HG03064 (cell line): Measurements from ENCODE around the gene CREB5.
"Not testable (repeated sequence)": the region's sequence is repeated elsewhere in the genome, so short reads cannot be mapped to it uniquely, and the experiment has no call there.

Experiments
- ATAC-seq: cut with Tn5 transposase; IDR thresholded peaks from one replicate; pipeline ENCODE4 v1.9.1; 2021; ENCODE audit warnings: low read depth; ENCODE audit not compliant: unreplicated experiment

Gene CREB5

DNA sequence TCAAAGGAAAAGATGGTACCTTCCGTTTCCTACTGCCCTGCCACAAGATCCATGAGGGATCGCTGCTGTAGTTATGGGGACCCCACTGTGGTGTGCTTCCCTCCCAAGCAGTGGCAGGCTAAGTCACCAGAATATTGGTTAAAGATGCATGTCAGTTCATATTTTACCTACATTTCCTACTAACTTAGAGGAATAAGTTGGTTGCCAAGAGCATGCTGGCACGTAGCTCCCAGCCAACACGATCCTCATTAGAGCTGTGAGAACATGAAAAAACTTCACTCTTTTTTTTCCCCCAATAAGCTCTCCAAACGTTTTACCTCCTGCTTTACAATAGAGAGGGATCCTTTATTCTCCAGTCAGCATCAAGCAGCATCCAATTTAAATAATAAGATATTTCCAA is 342.1 kb downstream of the CREB5 start:
- ATAC-seq, result no peak

DNA sequence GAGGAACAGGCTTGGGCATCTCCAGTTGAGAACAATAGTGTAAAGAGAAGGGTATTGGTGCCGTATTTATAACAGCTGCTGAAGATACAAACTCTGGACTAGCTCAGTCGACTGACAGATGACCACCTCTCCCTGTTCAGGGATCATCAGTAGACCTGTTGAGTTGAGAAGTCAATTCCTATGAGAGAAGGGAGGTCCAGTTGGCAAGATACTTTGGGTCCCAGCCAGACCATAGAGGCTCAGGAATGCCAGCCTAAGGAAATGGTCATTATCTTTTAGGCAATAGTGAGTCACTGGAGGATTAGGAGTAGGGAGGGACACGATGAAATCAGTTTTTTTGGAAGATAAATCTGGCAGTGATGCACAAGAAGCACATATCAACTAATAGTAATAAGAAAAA is 342.9 kb downstream of the CREB5 start:
- ATAC-seq, result no peak

DNA sequence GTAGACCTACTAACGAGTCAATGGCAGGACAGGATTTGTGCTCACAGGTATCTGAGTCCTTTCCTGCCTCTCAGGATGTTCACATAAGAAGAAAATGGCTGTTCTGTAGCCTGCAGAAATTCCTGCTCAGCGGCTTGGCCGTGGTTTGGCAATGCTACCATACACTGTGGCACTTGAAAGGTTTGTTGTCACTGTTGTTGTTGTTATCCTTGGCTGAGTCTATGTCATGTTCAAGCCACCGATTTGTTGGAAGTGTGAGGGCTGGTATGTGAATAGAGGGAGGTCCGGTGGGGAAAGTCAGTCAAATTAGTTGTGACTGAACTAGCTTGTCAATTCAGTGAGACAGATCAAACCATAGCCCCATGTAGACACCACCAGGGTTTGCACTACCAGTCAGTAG is 345.9 kb downstream of the CREB5 start:
- ATAC-seq, result no peak

DNA sequence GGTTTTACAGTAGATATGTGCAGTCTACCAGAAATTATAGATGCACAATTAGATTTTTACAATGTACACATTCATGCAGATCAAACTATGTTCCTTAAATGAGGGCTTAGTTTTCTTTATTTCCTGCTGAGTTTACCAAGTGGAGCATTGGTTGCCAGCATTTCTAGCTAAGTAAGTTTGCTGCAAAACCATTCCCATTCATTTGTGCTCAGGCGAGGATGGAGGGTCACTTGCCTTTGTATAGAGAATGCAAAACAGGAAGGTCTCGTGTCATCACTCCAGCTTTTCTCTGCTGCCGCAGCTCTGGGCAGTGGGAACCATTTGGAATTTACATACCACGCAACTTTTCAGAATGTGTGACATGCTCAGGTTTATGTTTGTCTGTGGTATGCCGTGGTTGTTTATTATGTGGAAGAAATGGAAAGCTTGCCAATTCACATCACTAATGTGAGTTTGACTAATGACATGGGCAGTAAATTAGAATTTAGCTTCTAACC is 347.2 kb downstream of the CREB5 start:
- ATAC-seq, result no peak

DNA sequence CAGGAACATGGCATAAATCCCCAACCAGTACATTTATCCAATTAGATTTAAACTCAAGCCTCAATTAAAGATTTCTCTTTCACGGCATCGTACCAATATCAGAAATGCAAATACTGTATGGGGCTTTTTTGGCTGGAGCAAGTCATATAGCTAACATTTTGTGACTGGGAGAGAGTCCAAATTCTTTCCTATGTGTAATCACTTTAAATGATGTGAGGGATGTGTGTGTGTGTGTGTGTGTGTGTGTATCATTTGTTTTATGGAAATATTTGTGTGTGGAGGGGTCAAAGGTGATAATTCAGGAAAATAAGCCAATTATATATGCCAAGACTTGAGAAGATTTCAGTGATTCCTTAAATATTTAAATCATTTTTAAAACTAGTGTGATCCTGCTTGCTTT is 349.2 kb downstream of the CREB5 start:
- no peak for ATAC-seq

DNA sequence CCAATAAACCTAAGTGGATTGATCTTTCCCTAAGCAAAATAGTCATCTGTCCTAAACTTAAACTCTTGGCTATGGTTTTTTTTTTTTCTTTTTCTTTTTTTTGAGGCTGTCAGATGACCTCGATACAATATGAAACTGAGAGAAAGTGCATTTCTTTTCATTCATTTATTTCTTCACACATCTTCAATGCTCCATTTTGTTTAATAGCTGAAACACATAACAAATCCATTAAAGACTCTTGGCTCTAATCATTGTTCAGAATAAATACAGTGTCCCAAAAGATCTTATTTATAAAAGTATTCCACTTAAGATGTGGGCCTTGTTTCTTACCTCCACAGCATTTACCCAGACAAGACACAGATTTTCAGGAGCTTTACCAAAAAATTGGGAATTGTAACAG is 350.3 kb downstream of the CREB5 start:
- ATAC-seq, result no peak

DNA sequence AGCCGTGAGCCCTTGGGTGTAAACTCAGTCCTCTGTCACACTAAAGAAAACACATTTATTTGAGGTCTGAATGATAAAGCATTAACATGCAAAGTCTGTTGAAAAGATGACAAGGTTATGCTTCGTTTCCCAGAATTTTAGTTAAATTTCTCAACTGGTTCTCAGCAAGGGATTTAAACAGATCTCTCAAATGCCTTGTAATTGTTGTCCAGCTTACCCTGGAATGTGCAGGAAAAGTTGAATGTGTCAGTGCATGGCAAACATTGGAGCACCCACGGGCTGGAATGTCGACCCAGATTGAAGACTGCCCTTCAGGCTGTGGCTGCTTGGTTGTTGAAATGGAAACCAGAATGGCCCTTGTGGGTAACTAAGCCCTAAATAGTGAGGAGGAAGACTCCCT is 354.0 kb downstream of the CREB5 start:
- no peak for ATAC-seq

DNA sequence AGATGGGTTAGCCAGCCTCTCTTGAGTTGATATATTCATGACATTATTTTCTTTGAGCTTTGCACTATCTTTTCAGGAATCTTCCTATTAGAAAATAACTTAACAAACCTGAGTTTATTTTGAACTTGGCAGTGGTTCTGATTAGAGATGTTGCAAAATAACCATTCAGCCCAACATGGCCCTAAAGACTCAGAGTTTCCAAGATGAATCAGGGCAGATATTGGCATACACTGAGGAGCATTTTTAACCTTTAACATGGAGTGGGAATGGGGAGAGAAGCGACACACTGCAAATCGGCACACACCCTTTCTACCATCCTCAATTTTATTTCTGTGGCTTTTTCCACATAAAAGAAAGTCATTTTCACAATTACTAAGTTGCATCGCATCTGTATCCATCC is 355.0 kb downstream of the CREB5 start:
- no peak for ATAC-seq

DNA sequence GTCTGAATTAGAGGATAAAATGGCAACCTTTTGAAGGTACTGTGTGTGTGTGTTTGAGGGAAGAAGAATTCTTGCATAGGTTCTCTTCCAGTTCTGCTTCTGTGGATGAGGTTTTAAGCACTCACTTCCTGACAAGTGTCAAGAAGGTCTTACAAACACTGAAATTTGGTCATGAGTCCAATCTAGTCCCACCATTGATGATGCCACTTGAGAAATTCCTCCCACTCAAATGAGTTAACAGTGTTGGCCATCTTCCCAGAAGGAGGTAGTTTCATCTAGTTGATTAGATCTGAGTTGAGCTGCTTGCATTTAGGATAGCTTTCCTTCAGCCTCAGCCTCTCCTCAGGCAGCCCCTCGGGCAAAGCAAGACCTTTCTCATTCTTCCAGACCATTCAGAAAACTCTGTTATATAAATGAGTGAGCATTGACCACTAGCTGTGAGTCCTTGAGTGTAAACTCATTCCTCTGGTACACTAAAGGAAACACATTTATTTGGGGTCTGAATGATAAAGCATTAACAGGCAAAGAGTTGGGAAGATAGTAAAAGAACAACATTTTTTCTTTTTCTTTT is 356.3 kb downstream of the CREB5 start:
- ATAC-seq, result no peak

DNA sequence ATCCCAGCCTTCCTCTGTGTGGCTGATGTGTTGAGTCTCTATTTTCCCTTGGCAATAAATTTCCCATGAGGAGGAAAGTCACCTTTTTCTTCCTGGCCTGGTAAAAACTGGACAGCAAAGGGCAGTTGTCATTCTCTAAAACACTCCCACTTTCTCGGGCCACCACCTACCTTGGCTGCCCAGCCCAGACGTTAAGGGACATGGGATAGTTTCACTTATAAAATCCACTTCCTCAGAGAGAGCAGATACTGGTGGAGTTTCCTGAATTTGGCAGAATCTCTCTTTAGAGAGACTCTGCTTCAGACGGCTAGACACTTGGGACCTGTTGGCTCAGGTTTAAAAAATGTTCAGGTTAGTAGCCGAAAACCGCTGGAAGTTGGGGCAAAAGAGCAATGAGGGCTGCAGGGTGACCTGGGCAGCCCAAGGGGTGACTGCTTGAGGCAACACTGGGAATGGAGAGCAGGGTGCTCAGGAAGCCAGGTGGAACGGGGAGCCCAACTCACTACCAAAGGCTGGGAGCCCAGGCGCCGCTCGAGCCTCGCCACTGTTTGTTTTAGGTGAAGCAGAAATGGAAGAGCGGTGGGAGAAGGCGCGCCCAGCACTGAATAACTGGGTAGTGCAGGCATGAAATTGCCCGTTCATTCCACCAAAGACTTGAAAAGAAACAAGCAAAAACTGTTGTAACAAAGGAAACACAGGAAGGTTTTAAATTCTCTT is 359.7 kb downstream of the CREB5 start:
- ATAC-seq, result no peak

DNA sequence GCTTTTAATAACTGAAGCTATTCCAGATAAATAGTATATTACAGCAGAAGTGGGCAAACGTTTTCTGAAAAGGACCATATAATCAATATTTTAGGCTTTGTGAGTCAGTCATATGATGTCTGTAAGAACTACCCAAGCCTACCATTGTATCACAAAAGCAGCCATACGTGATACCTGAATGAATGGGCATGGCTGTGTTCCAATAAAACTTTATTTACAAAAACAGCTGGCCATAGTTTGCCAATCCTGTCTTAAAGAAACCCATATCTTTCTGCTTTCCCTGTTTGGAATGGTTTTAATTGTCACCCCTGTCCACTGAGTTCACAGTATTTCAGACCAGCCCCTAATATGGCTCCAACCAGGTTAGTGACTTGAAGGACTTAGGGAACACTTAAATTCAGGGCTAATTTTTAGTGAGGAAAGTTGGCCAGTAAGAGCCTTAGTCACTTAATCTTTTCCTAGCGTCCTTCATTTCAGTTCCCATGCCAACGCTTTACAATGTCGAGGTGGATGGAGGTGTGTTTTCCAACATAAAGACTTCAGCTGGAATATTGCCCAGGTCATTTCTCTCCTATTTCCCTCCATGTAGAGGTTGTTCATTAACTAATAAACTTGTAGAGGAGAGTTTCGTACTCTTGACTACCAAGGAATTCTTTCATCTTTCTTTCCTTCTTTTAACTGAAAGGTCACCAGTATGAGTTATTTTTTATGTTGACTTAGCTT is 361.3 kb downstream of the CREB5 start:
- ATAC-seq, result no peak

DNA sequence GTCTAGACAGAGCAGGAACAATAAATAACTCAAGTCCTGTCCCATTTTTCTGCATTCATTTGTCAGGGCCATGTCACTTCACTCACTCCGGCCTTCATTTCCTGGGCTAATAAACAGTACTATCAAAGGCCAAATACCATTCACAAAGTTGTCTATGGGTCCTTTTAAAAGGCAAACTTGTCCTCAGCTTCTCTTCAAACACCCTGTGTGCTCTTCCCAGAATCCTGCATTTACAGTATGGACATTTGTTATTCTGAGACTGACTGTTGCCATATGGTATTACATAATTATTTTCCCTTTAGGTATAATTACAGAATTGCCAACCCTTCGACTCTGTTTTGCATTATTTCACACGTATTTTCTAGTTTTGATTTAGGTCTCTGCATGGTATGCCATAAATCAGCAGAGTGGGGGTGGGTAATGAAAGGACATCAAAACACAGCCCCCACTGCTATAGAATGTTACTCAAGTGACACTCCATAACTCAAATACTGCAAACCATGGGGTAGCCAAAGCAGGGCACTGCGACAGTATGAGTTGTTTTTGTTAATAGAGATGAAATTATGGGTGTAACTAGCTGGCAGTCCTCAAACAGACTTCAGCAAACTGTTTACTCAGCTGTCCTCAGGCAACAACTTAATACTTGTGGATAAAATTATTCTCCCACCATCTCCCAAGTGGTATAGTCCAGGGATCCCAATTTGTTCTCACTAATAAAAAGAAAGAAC is 362.1 kb downstream of the CREB5 start:
- no peak for ATAC-seq

DNA sequence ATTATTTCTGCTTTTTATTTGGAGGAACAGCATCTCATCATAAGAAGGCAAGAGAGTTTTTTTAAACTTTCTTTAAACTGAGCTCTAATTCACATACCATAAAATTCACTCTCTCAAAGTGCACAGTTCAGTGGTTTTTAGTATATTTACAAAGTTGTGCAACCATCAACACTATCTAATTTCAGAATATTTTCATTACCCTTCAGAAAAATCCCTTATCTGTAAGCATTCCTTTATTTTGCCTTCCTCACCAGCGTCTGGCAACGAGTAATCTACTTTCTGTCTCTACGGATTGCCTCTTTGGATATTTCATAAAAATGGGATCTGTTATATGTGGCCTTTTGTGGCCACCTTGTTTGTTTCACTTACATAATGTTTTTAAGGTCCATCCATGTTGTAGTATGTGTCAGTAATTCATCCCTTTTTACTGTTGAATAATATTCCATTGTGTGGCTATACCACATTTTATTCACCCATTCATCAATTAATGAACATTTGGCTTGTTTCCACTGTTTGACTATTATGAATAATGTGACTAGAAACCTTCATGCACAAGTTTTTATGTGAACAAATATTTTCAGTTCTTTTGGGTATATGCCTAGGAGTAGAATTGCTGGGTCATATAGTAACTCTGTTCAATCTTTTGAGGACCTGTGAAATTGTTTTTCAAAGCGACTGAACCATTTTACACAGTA is 364.3 kb downstream of the CREB5 start:
- no peak for ATAC-seq

DNA sequence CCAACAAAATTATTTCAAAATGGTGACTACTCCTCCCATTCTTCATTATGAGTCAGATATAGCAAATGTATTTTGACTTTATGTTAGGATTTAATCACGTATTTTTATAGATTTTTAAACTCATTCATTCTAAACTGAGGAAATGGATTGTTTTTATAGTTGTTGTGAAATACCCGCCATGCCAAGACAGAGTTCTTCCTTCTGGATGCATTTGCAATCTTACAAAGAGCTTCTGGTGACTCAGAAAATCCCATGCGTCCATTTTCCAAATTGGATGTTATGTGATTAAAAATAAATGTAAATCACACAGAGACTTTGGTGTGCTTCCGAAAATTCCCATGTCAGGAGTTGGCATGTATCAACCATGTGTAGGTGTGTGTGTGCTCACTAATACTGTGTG is 366.5 kb downstream of the CREB5 start:
- no peak for ATAC-seq

DNA sequence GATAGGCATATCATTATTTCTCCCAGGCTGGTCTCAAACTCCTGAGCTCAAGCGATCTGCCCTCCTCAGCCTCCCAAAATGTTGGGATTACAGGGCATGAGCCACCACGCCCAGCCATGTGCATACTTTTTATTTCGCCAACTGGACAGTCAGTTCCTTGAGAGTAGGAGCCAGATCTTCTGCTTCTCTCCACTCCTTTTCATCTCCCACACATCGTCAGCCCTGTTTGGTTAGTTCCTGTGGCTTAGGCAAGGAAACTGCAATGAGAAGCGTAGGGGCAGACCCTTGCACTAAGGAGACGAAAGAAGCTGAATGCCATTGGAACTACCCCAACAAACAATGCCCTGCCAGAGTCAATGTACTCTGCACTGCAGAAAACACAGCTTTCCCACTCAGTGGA is 367.6 kb downstream of the CREB5 start:
- no peak for ATAC-seq

DNA sequence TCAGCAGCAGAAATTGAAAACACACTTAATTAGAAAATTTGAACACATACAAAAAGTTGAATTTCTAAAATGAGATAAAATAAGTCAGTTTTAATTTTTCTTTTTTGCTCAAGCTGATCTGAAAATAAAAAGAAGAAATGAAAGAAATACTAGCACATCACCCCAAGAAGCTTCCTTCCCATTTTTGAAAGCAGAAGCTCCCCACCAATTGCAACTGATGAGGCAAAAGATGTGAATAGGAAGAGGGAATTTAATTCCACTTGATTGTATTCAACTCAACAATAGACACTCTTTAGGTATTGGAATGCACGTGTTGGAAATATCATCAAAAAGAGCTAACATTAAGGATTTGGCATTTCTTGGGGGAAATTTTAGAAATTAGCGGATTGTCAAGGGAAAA is 370.0 kb downstream of the CREB5 start:
- no peak for ATAC-seq

DNA sequence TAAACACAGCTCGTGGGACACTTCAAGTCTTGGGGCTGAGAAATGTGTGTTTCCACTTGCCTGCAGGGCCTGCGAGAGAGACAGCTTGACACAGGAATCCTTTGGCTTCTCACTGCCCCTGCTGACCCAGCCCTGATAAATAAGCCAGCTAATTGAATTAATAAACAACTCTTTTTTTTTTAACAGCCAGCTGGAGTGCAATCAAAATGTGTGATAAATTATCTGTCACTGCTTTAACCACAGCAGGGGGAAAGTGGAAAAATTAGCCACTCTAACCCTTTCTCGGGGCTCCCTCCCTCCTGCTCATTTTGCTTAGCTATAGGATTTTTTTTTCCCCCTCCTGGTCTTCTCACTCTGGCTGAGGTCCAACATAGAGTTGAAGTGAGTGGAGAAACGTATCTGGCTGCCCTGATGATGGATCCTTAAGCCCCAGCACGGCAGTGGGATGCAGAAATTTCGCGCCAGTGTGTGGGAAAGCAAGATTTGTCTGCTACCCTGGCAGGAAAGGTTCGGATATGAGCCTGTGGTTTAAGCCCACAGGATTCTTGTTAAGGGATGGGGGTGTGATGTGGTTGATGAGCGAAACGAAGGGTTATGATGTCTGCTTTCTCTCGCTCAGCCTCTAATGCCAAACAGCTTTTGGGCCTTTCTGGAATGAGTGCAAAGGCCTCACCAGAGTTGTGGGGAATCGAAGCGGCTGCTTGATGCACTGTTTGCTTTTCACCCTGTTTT is 372.0 kb downstream of the CREB5 start:
- ATAC-seq, result no peak

DNA sequence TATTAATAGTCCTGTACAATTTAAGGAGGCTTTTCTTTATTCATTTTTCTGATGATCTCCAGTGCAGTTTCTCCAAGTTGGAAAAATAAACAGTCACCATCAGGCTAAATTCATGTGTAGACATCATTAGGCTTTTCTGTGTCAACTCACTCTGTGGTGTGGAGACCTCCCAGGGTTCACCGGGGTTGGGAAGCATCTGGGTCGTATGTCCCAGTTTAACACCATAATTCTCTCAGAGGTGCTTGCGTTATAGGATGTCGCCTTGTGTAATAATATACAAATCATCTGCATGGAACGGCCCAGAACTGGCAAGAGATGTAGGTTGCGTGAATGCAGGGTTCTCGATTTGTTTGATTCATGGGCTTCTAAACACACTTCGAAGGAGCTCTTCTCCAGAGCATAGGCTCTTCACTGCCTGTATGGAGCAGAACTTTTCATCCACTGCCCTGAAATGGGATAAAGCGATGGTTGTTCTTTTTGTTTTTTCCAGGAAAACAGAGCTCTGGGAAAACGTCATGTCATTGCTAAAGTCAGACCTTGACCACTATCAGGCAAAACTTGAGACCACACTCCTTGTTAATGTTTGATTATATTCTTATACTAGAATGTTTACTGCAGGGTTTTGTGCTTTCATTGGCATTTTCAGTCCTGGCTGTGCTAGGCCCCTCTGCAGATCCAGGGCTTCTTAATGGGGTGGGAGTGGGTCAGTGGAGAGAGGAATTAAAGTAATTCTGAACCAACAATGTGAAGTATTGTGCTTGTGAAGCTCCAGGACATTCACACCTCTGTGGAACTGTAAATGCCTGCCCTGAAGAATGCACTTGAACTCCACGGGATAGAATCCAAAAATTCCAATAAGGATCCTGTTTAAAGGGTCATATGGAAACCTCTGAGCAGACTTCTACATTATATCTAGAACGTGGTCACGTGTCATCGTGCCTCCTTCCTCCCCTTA is 373.0 kb downstream of the CREB5 start:
- ATAC-seq, result no peak

DNA sequence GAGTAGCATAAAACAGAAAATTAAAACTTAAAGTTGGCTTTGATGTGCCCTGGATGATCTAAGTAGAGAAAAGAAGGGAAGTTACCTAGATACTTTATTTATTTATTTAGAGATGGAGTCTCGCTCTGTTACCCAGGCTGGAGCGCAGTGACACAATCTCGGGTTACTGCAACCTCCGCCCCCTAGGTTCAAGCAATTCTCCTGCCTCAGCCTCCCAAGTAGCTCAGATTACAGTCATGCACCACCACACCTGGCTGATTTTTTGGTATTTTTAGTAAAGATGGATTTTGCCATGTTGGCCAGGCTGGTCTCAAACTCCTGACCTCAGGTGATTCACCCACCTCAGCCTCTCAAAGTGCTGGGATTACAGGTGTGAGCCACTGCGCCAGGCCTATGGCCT is 373.8 kb downstream of the CREB5 start:
- not testable (repeated sequence) for ATAC-seq
